NB4 (cell line): ENCODE results near the gene SSNA1.

ENCODE experiments used
- CTCF ChIP-seq: IDR thresholded peaks from one replicate; pipeline ENCODE4 v1.5.1; 2012; ENCODE audit warnings: low read depth, low read length
- MAX ChIP-seq: IDR thresholded peaks from 2 replicates; pipeline ENCODE4 v1.6.1; 2011; ENCODE audit warnings: low read depth, low read length
- POLR2A ChIP-seq: IDR thresholded peaks from 2 replicates; pipeline ENCODE4 v1.6.1; 2011; ENCODE audit warnings: mild to moderate bottlenecking; ENCODE audit not compliant: insufficient read length; ENCODE audit errors: extremely low read depth

- TF ChIP-seq POLR2A: no peak
- no peak for TF ChIP-seq CTCF
- TF ChIP-seq MAX: no peak
Measured at GRCh38 chr9:137198902-137199283, 10.4 kb downstream of the SSNA1 start.
